Activated CD4-positive, alpha-beta T cell treated with anti-CD3 and anti-CD28 coated beads, Interleukin-2, amount 50 U/mL, for 24 hours (primary cell): Measurements from ENCODE around the gene KLC4.

Source experiments
- DNase-seq, 2 donors: peaks; one replicate each; pipeline ENCODE4 v3.0.0-alpha.2; 2020; ENCODE audit warnings: low read depth in 1 of 2, low spot score in 1 of 2

Gene KLC4

DNA sequence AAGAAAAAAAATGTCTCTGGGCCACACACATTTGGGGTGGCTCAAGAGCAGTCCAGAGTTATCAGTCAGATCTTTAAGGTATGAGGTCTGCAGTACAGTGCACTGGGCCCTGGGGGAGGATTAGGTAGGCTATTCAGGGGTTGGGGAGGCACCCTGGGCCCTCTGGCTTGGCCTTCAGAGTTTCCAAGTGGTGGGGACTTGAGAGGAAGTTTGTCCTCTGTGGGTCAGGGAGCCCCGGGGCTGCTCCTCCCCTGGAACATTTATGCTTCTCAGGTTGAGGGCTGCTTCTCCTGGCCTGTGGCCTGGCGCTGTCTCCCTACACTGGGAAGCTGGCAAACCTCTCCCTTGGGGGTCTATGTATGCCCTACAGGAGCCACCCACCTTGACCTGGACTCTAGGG lies 62.7 kb downstream of the KLC4 start:
- no peak for DNase-seq

DNA sequence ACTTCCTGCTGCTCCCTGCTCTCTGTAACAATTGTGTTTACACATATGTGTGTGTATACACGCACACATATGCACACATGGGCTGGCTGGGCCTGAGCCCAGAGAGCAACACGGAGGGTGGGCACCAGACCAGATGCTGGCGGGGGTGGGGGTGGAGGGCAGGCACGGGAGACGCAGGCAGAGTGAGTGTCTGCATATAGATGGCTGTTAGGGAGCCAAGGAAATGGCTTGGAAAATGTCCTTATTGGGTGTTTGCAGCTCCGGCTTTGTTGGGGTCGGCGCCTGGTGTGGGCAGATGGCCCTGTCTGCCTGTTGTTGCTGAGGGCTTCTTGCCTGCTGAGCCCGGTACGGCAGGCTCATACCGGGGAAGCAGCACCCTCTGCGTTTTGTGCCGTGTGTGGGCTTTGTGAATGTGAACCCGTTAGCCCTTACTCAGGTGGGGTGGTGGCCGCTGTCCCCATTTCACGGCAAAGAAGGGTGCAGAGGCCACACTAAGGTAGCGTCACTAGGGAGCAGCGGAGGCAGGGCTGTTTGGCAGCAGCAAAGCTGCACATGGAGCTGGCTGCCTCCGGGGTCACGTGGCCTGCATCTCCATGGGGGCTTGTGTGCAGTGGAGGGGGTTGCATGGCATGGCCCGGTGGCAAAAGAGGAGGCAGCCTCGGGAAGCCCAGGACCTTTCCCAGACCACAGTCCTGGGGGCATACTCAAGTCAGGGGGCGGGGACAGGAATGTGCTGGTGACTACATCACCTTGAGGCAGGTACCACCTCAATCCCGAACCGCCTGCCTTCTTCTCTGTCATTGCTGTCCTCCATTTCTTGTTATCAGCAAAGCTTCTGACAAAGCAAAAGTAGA lies 64.3 kb downstream of the KLC4 start:
- DNase-seq: no peak

GRCh38 chr6:43124481-43124880 lies 65.0 kb downstream of the KLC4 start:
- no peak for DNase-seq
